T-helper 2 cell treated with Interferon-gamma antibody and Interleukin-4, amounts not matched to agents 100 ng/mL and 5 ng/mL, for 36 hours (primary cell): Measurements from ENCODE around the gene XPR1. TPM values are rescaled to one million over a fixed set of nuclear protein-coding genes. Genes with fewer than 3 reads are reported as not detected.

ENCODE experiments used
- intact Hi-C: fragments of 100-400 bp; cut with micrococcal nuclease; formaldehyde crosslinking; loops from one replicate; pipeline ENCODE4 v1.15.1; 2023
- total RNA-seq: library from RNA; stranded (reverse); gene quantifications from 2 replicates; pipeline ENCODE4 v1.2.3, GENCODE V29; 2022

Gene XPR1
- total RNA-seq, 1 donor from 2014 or later = 17.9 TPM

GRCh38 chr1:180614730-180615129 is 17.1 kb upstream of the XPR1 start:
- intact Hi-C loops = no loop called here

GRCh38 chr1:180615493-180616290 is 16.1 kb upstream of the XPR1 start:
- intact Hi-C loops = no loop called here

DNA sequence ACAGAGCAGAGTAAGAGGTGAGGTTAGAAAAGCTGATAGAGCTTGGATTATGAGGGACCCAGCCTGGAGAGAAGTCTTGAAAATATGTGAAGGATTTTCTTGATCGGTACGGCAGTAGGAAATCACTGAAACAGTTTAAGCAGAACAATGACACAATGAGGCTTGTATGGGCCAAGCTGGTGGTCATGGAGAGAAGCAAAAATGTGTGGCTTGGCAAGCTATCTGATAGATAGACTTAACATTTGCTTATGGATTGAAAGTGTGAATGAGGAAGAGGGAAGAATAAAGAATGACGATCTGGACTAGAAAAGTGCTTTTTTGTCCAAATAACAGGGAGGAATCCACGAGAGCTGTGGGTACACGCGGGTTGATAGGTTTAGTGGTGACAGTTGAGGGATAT is 15.4 kb upstream of the XPR1 start:
- intact Hi-C loops = no loop called here

DNA sequence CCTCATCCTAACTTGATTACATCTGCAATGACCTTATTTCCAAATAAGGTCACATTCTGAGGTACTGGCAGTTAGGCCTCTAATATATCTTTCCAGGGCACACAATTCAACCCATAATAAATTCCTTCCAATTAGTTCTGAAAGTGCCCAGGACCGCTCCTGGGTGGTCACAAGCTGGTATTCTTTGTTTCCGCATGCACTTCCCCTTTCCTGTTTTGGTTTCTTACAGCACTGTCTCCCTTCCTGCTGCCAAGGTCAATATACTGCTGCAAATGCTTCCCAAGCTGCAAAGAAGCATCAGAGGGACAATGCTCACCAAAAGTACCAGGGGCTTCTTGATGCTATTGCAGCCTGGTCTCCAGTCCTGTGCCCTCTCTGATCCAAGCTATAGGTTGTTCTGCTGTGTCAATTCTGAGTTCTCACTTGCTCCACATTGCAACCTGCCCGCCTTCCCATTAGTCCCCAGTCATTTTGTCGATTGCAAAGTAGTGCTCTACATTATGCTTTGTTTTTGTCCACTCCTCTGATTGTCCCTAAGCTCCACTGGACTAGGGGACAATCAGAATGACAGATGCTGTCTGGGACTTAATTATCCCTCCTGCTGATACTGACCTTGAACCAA is 13.9 kb upstream of the XPR1 start:
- intact Hi-C loops = no loop called here

DNA sequence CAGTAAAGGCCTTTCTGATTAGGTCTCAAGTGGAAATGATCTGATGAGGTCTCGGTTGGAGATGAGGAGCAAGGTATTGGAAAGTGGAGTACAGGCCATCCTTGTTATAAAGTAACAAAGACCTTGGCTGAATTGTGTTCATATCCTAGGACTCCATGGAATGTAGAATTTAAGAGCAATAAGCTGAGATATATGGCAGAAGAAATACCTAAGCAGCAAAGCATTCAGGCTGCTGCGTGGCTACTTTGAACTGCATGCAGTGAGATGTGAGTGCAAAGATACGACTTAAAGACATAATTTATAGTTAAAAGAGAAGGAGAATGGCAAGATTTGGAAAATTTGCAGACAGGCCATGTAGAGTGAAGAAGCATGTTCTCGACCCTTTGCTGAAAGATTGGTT is 11.2 kb upstream of the XPR1 start:
- intact Hi-C loops = no loop called here

DNA sequence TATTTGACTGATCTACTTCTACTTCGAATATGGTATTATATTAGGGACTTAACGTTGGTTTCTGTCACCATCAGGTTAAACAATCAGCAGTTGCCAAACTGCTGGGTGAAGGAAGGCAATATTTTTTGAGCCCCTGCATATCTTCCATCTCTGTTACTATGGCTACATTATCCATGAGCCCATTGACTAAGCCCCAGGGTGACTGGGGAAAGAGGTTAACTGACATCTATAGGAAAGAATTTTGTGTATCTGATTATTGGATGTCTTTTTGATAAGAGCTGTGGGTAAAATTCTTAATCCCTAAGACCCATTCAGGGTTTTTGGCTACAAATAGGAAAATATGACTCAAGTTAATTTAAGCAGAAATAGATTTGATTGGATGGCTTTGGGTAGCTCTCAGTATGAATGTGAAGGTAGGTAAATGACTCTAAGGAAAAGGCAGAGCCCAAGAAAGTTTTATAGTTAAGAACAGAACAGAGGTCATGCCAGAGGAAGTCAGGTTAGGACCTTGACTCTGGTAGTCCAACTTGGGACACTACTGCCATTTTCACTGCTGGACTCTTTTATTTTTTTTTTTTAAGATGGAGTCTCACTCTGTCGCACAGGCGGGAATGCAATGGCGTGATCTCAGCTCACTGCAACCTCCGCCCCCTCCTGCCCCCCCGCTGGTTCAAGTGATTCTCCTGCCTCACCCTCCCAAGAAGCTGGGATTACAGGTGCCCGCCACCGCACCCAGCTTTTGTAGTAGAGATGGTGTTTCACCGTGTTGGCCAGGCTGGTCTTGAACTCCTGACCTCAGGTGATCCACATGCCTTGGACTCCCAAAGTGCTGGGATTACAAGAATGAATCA is 8.9 kb upstream of the XPR1 start:
- intact Hi-C loops = no loop called here

DNA sequence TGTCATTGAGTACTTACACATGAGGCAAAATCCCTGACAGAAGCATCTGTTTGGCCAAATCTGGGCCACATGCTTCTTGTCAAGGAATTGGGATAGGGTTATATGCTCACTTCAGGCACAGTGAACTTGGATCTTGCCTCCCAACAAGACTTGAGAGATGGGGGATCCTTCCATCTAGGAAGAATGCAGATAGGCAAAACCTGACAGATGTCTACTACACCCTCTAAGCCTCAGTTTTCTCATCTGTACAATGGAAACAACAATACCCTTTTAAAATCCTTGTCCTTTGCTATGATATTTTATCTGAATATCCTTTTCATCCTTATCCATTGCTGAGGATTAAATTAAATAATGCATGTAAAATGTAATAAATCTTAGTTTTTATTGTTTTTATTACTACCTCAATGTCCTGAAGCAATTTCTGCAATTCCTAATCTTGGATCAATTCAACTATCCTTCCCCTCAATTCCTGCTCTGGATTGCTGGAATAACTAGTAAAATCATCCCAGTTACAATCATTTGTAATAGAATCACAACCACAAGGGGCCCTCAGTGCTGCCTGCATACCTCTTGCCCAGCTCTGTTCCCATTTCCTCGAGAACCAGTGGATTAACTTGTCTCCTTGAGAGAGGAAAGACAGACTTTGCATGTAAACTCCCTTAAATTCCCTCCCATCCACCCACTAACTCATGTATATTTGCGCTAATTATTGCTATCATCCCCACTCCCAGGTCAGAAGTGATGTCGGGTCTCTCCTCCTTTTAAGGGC is 8.1 kb upstream of the XPR1 start:
- intact Hi-C loops = no loop called here

DNA sequence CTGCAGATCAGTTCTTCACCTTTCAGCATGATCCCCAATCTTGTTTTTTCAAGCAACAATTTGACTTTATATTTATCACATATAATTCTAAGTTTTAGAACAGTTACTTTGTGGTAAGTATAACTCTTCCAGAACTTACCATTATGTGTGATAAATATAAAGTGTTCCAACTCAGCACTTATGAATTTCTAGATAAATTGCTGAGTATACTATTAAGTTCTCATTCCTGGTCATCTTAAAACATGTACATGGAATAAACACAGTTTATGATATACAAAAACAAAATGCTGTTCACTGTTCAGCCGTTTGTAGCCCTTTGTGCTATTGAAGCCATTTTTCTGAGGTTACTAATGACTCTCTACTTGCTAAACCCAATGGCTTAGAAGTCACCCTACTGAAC is 5.1 kb upstream of the XPR1 start:
- intact Hi-C loops = no loop called here

DNA sequence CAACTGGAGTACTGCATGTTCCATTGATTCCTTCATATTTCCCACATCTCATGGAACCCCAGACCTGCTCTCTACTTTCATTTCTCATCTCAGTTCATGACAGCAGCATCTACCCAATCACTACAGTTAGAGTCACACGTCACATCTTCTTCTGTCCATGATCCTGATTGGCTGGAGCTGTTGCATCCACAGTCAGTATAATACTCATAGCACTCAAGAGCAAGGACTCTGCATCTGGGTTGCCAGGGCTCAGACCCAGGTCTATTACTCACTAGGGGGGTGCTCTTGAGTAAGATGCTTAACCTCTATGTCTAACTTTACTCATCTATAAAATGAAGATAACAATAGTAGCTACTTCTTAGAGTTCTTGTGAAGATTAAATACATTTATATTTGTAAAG is 4.4 kb upstream of the XPR1 start:
- intact Hi-C loops = no loop called here

DNA sequence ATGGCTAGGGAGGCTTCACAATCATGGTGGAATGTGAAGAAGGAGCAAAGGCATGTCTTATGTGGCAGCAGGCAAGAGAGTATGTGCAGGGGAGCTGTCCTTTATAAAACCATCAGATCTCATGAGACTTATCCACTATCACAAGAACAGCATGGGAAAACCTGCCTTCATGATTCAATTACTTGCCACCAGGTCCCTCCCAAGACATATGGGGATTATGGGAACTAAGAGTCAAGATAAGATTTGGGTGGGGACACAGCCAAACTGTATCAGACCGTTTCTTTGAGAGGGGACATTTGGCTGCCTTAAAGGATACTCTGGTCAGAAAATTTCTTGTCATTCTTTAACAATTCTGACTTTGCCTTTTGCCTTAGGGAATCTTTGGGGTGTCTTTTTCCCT is 3.2 kb upstream of the XPR1 start:
- intact Hi-C loops = no loop called here

DNA sequence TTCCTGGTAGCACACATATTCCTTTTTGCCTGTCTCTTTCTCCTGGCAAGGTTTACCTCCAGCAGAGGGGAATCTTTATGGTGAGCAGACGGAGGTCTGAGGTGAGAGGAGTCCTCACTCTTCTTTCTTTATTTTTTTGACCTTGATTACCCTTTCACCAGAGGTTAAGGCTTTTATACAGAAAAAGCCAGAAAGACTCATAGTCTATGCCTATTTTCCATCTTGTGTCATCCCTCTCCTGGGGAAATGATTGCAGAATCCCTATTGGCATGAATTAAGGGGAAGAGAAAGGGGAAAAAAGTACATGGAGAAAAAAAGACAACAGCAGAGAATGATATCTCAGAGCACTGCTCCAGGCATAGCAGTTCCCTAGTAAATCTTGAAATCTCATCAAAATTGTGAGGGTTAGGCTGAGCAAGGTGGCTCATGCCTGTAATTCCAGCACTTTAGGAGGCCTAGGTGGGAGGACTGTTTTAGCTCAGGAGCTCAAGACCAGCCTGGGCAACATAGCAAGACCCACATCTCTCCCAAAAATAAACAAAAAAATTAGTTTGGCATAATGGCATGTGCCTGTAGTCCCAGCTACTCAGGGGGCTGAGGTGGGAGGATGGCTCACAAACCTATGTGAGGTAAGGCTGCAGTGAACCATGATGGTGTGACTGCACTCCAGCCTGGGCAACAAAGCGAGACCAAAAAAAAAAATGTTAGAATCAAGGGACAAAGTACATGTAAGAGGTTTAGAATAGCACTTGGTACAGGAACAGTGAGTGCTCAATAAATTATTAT is 1.2 kb upstream of the XPR1 start:
- intact Hi-C loops = loop anchor here (1.0 to 10.0 kb wide), 9 partner anchors 43 to 1906 kb away; partner anchors contain the start of genes CEP350, RALGPS2 and TOR1AIP1

DNA sequence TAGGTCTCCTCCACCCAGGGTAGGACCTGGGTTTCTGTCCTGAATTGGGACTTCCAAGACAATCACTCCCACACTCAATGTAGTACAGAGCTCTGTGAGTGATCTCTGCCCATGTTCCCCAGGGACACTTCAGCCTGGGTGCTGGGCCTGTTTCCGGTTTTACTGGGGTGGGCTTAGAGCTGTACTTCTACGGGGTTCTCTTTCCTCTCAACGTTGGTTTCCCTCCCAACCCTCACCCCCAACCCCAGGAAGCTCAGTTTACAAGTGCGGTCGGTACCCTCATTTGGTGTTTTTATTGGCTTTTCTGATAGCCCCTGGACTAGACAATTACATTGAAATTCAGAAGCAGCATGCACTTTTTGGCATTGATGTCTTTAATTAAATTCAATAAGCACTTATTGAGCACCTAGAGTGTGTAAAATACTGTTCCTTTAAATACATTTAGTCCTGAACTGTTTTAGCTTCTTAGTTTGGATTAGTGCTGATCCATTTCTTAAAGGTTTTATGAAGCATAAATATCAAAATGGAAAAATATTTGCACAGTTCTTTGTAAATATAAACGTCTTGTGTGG is 542 bp upstream of the XPR1 start:
- intact Hi-C loops = loop anchor here (1.0 to 10.0 kb wide), 9 partner anchors 44 to 1906 kb away; partner anchors contain the start of genes CEP350, RALGPS2 and TOR1AIP1

GRCh38 chr1:180632326-180633056 is 669 bp downstream of the XPR1 start:
- intact Hi-C loops = loop anchor here (1.0 to 10.0 kb wide), 11 partner anchors 45 to 1908 kb away; partner anchors contain the start of genes ACBD6, CEP350, QSOX1 and RALGPS2

DNA sequence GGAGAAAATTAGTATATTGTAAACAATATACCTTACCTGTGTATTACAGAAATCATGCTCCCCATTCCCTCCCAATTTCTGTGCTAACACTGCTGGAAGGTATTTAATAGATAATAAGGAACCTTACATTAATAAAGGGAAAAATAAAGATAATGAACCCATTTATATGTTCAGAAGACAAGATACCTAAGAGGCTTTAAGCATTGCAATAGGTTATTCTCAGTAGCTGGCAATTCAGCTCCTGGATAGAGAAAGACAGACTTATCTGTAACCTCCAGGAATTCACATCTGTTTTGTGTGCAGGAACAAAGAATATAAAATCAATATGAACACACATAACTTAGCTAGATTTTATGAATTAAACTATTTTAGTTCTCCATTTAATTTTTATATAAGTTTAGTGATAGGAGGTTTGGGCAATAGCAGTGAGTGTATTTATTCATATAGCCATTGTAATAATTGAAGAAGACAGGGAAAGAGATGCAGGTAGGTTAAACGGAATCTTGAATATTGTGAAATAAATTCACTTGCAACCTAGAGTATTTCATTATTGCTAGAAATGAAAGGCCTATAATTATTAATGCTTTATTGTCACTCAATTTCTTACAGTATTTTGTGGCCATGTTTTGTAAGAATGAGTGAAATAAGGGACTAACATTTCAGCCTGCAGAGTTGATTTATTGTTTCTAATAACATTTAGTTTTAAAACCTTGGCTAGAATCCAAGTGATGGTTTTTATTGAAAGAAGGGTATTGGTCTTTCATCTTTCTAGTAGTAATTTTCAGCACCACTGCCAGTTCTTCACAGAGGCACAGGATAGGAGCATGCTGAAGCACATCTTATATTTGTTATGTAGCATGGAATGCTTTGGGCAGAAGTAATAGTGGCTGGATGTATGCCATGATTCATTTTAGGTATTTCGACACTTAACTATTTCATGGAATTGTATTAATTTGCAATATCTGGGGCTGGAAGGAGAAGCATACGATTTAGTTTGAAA is 1.5 kb downstream of the XPR1 start:
- intact Hi-C loops = loop anchor here (2.0 to 10.0 kb wide), 9 partner anchors 46 to 1909 kb away; partner anchors contain the start of genes CEP350, QSOX1 and RALGPS2

DNA sequence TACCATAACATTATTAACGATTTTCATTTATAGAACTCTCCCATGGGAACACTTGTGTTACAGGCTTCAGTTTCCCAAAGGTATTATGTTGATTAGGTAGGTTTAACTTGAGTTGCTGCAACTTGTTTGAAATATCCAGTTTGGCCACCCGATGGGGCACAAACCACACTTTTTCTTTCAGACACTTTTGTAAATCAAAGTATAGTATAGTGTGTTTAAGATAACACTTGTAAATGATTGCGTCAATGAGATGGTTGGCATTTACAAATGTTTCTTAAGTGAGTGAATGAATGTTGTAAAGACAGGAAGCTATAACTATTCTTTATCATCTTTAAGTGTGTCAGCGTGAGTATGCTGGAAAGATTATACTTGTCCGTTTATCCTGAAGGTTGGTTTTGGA is 4.3 kb downstream of the XPR1 start:
- intact Hi-C loops = loop anchor here (10.0 kb wide), 3 partner anchors 101 to 1911 kb away; partner anchors contain the start of genes CEP350 and RALGPS2

DNA sequence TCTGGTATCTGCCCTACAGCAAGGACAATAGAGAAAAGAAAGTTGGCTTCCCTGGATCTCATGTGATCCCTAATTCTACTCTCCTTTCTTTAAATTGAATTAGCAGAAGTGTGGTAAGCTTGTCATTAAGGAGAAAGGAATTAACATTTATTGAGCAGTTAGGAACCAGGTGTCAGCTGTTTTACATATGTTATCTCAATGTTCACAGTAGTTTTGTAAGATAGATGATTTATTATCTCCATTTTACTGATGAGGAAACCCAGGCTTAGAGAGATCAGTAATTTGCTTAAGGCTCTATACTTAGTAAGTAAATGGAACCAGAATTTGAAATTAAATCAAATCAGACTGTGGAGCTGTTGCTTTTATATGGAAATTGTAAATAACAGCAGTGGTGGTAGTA is 8.0 kb downstream of the XPR1 start:
- intact Hi-C loops = loop anchor here (10.0 kb wide), 3 partner anchors 105 to 1915 kb away; partner anchors contain the start of genes CEP350 and RALGPS2

DNA sequence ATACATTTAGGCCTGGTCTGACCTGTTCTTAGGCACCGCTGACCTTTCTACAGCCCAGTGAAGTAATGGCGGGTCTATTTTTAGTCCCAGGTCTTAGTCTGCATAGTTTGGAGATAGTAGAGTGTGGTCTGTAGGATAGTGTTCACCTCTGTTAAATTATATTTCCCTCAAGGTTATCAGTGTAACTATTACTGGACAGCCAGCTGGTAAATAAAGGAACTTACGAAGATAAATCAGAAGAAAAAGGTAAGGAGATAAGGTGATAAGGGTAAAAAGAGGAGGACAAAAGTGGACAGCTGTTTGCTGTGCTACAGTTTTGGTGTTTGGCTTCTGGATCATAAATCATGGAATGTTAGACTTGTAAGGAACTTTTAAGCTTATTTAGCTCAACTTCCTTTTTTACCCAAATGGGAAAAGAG is 8.7 kb downstream of the XPR1 start:
- intact Hi-C loops = no loop called here

- intact Hi-C loops = no loop called here
These were observed 9.8 kb downstream of the XPR1 start for GRCh38 chr1:180641662-180642061.
